GM18951 (cell line): Measurements from ENCODE around the gene USP12.
"Not testable (repeated sequence)": the region's sequence is repeated elsewhere in the genome, so short reads cannot be mapped to it uniquely, and the experiment has no call there.

ENCODE experiments used
- POLR2A ChIP-seq: IDR thresholded peaks from 4 replicates; pipeline ENCODE4 v1.6.1; 2011; ENCODE audit warnings: mild to moderate bottlenecking; ENCODE audit not compliant: insufficient read length, insufficient read depth; ENCODE audit errors: extremely low read depth
- in situ Hi-C: fragments of 300-500 bp; cut with MboI; formaldehyde crosslinking; loops from one replicate; pipeline ENCODE4 v1.12.0; 2022; ENCODE audit warnings: low sequenced_read_pairs, mixed read lengths, inconsistent platforms; ENCODE audit not compliant: unreplicated experiment

The USP12 gene

GRCh38 chr13:27151798-27152599 lies 19.6 kb downstream of the USP12 start:
- TF ChIP-seq POLR2A = no peak
- in situ Hi-C loops = no loop called here

- TF ChIP-seq POLR2A = no peak
- in situ Hi-C loops = no loop called here
These were observed 21.9 kb downstream of the USP12 start for GRCh38 chr13:27149702-27150101.

- in situ Hi-C loops = no loop called here
- no peak for TF ChIP-seq POLR2A
These were observed 22.7 kb downstream of the USP12 start for GRCh38 chr13:27148900-27149299.

- TF ChIP-seq POLR2A = no peak
- in situ Hi-C loops = no loop called here
These were observed 24.0 kb downstream of the USP12 start for GRCh38 chr13:27147530-27148170.

- in situ Hi-C loops = no loop called here
- TF ChIP-seq POLR2A = no peak
These were observed 29.9 kb downstream of the USP12 start for GRCh38 chr13:27141746-27142145.

- in situ Hi-C loops = not testable (repeated sequence)
These were observed 30.5 kb downstream of the USP12 start for GRCh38 chr13:27141159-27141558.

GRCh38 chr13:27140060-27140459 lies 31.6 kb downstream of the USP12 start:
- TF ChIP-seq POLR2A = no peak
- in situ Hi-C loops = no loop called here

- in situ Hi-C loops = no loop called here
- TF ChIP-seq POLR2A = no peak
These were observed 32.0 kb downstream of the USP12 start for GRCh38 chr13:27139565-27139964.

GRCh38 chr13:27138457-27139093 lies 33.0 kb downstream of the USP12 start:
- TF ChIP-seq POLR2A = no peak
- in situ Hi-C loops = no loop called here

- in situ Hi-C loops = no loop called here
- no peak for TF ChIP-seq POLR2A
These were observed 33.9 kb downstream of the USP12 start for GRCh38 chr13:27137759-27138158.

GRCh38 chr13:27135023-27135422 lies 36.6 kb downstream of the USP12 start:
- in situ Hi-C loops = no loop called here

GRCh38 chr13:27133889-27134288 lies 37.7 kb downstream of the USP12 start:
- in situ Hi-C loops = no loop called here
- no peak for TF ChIP-seq POLR2A

More at GRCh38 chr13:27135023-27135422, 36.6 kb downstream of the USP12 start:
- TF ChIP-seq POLR2A = no peak

- in situ Hi-C loops = no loop called here
- no peak for TF ChIP-seq POLR2A
These were observed 39.1 kb downstream of the USP12 start for GRCh38 chr13:27132538-27132937.

GRCh38 chr13:27131906-27132305 lies 39.7 kb downstream of the USP12 start:
- in situ Hi-C loops = no loop called here
- TF ChIP-seq POLR2A = no peak
